Measurements from ENCODE around the gene LRBA. TPM values are rescaled to one million over a fixed set of nuclear protein-coding genes. Genes with fewer than 3 reads are reported as not detected.

The LRBA gene
- total and polyA plus RNA-seq, 2 of the 4 experiments (the other 2 are of a cell fraction) = 10.2 to 51.6 TPM

GRCh38 chr4:150625033-150625432 is 390.1 kb downstream of the LRBA start:
- H3K4me3 ChIP-seq (ENCODE audit: insufficient read depth, low read depth, low read length) = no peak overlapping the region
- H2BK20ac ChIP-seq (ENCODE audit: low read depth, low read length) = no peak overlapping the region
- dilution Hi-C loops (cut with HindIII; ENCODE audit: low sequenced_read_pairs, unreplicated experiment) = no loop called here
- H4K8ac ChIP-seq (ENCODE audit: low read depth in 2 of 2, low read length in 2 of 2) = no peak overlapping the region
- DNase-seq (no peak), ATAC-seq (ENCODE audit: low read depth) (no peak)
- no peak overlapping the region for H2BK15ac ChIP-seq (ENCODE audit: low read depth, low read length)
- no peak overlapping the region for H3K9ac ChIP-seq (ENCODE audit: low read depth, low read length)
- no peak overlapping the region for H2BK5ac ChIP-seq (ENCODE audit: low read depth, low read length, poor library complexity, severe bottlenecking)
- no CpG with 5 or more reads among the region's 2 CpGs for WGBS, 2 experiments (ENCODE audit: extremely low coverage in 2 of 2, insufficient read length in 1 of 2)
- no peaks in the 10 kb centered on the region for H3K9me1 ChIP-seq (ENCODE audit: insufficient read depth, low read length)
- no peak overlapping the region for H2BK120ac ChIP-seq (ENCODE audit: low read depth, low read length)
- no peaks in the 10 kb centered on the region for H3K36me3 ChIP-seq (ENCODE audit: control insufficient read depth, insufficient read depth, low read length)
- no peaks in the 10 kb centered on the region for H3K27me3 ChIP-seq (ENCODE audit: control insufficient read depth, insufficient read depth, low read length)
- H3K56ac ChIP-seq (ENCODE audit: extremely low read depth, insufficient read depth, low read length) = no peak overlapping the region
- CTCF ChIA-PET = no interaction called here
- H3K18ac ChIP-seq (ENCODE audit: low read depth, low read length) = no peak overlapping the region
- no peak overlapping the region for H4K5ac ChIP-seq (ENCODE audit: low read depth, low read length)
- no peak overlapping the region for H4K91ac ChIP-seq (ENCODE audit: insufficient read depth, low read depth, low read length)
- intact Hi-C loops (cut with micrococcal nuclease) = no loop called here
- POLR2A ChIA-PET (ENCODE audit: unreplicated experiment) = no interaction called here
- no peak overlapping the region for H2AFZ ChIP-seq (replicated peaks; ENCODE audit: low read length, poor library complexity)
- in situ Hi-C loops (cut with MboI; ENCODE audit: low sequenced_read_pairs) = no loop called here
- no peak overlapping the region for H2AK9ac ChIP-seq (replicated peaks; ENCODE audit: low read depth, low read length, poor library complexity)
- H3K9me3 ChIP-seq (ENCODE audit: control insufficient read depth, insufficient read depth, low read length) = no peaks in the 10 kb centered on the region
- no peak overlapping the region for H3K4ac ChIP-seq (ENCODE audit: low read depth, low read length)
- no peak overlapping the region for H3K23ac ChIP-seq (ENCODE audit: low read depth, low read length)
- no TSS peak for BruUV-seq (replicated peaks)
- H3K4me1 ChIP-seq (ENCODE audit: control insufficient read depth, insufficient read depth, low read length) = no peaks in the 10 kb centered on the region
- H3K14ac ChIP-seq (replicated peaks; ENCODE audit: low read depth, low read length) = no peak overlapping the region
- H4K20me1 ChIP-seq (ENCODE audit: insufficient read depth, low read length) = no peaks in the 10 kb centered on the region
- H3K27ac ChIP-seq (ENCODE audit: insufficient read depth, low read length) = no peak overlapping the region
- no peak overlapping the region for H3K4me2 ChIP-seq (ENCODE audit: low read depth, low read length)
- H2AK5ac ChIP-seq (ENCODE audit: low read depth, low read length) = no peak overlapping the region
- no peaks in the 10 kb centered on the region for H3K79me1 ChIP-seq (ENCODE audit: low read depth in 1 of 2, low read length in 2 of 2)
- no peak for TF ChIP-seq CHD1 (IDR thresholded peaks at IDR 0.05; ENCODE audit: low read depth, low read length)
- TF ChIP-seq FOS (IDR thresholded peaks at IDR 0.05; ENCODE audit: low read depth, low read length) = no peak
- no peak for TF ChIP-seq USF2 (IDR thresholded peaks at IDR 0.05; ENCODE audit: low read depth, low read length)
- TF ChIP-seq RCOR1 (IDR thresholded peaks at IDR 0.05; ENCODE audit: insufficient replicate concordance, low read length) = no peak
- TF ChIP-seq RFX5 (IDR thresholded peaks at IDR 0.05; ENCODE audit: low read depth, low read length) = no peak
- no peak for TF ChIP-seq POLR2A (IDR thresholded peaks at IDR 0.05; ENCODE audit: low read depth, low read length)
- no peak for TF ChIP-seq NFE2L2 (IDR thresholded peaks at IDR 0.05; ENCODE audit: low read depth, low read length)
- no peak for TF ChIP-seq CEBPB (IDR thresholded peaks at IDR 0.05; ENCODE audit: low read depth, low read length)
- TF ChIP-seq CTCF (conservative IDR thresholded peaks at IDR 0.05; ENCODE audit: low read depth, low read length) = no peak
- TF ChIP-seq BHLHE40 (IDR thresholded peaks at IDR 0.05; ENCODE audit: low read depth, low read length) = no peak
- TF ChIP-seq MXI1 (IDR thresholded peaks at IDR 0.05; ENCODE audit: borderline replicate concordance, low read depth, low read length) = no peak
- no peak for TF ChIP-seq SMC3 (IDR thresholded peaks at IDR 0.05; ENCODE audit: low read depth, low read length)
- TF ChIP-seq MAZ (IDR thresholded peaks at IDR 0.05; ENCODE audit: borderline replicate concordance, low read depth, low read length) = no peak
- no peak for TF ChIP-seq ELK1 (IDR thresholded peaks at IDR 0.05; ENCODE audit: borderline replicate concordance, low read depth, low read length)
- no peak for TF ChIP-seq MAFK (IDR thresholded peaks at IDR 0.05; ENCODE audit: low read depth, low read length)
- TF ChIP-seq RAD21 (IDR thresholded peaks at IDR 0.05; ENCODE audit: low read length) = no peak
